OCI-LY3 (cell line): ENCODE data around the gene HIF3A.

Experiments
- EZH2phosphoT487 ChIP-seq: fragments of 200-600 bp; shearing (Covaris generic); IDR thresholded peaks from 2 replicates; pipeline ENCODE4 v1.6.1; 2018; ENCODE audit warnings: antibody characterized with exemption, mixed run types, low read depth
- TF ChIP-seq, protein P1 (sequence below): fragments of 200-600, 300-600 bp; sonication (generic); IDR thresholded peaks from 2 replicates; pipeline ENCODE4 v1.5.1; 2014; ENCODE audit warnings: antibody characterized with exemption, low read length, low read depth

DNA sequence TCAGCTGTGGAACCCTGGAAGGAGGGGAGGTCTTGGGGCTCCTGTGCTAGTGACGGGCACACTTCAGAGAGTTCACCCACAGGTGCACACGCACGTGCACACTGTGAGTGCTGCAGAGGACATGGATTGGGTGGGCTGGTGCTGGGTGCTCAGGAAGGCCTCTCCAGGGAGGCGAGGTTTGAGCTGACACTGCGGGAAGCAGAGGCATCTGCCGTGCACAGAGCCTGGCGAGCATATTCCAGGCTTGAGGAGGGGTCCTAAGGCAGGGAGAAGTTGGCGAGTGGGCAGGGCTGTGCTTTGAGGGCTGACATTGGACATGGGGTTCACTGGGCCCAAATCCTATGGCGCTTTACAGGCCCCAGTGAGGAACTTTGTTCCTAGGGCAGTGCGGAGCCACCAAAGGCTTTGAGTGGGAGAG is 90.9 kb downstream of the HIF3A start:
- TF ChIP-seq, protein P1, sequence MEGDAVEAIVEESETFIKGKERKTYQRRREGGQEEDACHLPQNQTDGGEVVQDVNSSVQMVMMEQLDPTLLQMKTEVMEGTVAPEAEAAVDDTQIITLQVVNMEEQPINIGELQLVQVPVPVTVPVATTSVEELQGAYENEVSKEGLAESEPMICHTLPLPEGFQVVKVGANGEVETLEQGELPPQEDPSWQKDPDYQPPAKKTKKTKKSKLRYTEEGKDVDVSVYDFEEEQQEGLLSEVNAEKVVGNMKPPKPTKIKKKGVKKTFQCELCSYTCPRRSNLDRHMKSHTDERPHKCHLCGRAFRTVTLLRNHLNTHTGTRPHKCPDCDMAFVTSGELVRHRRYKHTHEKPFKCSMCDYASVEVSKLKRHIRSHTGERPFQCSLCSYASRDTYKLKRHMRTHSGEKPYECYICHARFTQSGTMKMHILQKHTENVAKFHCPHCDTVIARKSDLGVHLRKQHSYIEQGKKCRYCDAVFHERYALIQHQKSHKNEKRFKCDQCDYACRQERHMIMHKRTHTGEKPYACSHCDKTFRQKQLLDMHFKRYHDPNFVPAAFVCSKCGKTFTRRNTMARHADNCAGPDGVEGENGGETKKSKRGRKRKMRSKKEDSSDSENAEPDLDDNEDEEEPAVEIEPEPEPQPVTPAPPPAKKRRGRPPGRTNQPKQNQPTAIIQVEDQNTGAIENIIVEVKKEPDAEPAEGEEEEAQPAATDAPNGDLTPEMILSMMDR = no peak
- no peak for TF ChIP-seq EZH2phosphoT487
